Vagina (tissue), 2 donors: ENCODE data around the gene PDE3B. TPM values are rescaled to one million over a fixed set of nuclear protein-coding genes. Genes with fewer than 3 reads are reported as not detected.

Source experiments
- DNase-seq, 2 donors: peaks; one replicate each; pipeline ENCODE4 v3.0.0-alpha.2; 2017; ENCODE audit errors: extremely low spot score in 2 of 2
- H3K27ac ChIP-seq: fragments of 200-600 bp; sonication (generic); one replicate; pipeline ENCODE4 v1.5.1; 2019
- H3K27me3 ChIP-seq: fragments of 200-600 bp; sonication (generic); one replicate; pipeline ENCODE4 v1.5.1; 2019
- H3K36me3 ChIP-seq, 2 donors: fragments of 200-600 bp; sonication (generic); one replicate each; pipeline ENCODE4 v1.5.1; 2017 to 2019
- H3K4me1 ChIP-seq: fragments of 200-600 bp; sonication (generic); one replicate; pipeline ENCODE4 v1.5.1; 2019
- H3K4me3 ChIP-seq, 2 donors: fragments of 200-600 bp; sonication (generic); 1 replicate in 1 of 2; 2 replicates in 1 of 2; pipeline ENCODE4 v1.5.1; 2016 to 2019
- H3K9me3 ChIP-seq: fragments of 200-600 bp; sonication (generic); one replicate; pipeline ENCODE4 v1.5.1; 2019
- CTCF ChIP-seq, 3 experiments: fragments of 450-650 bp in 2 of 3; fragments of 200-600 bp in 1 of 3; sonication (generic) in 1 of 3; IDR thresholded peaks; one replicate each; pipeline ENCODE4 v1.5.1; 2017 to 2019; ENCODE audit warnings: antibody characterized with exemption in 3 of 3, mild to moderate bottlenecking in 2 of 3, moderate library complexity in 2 of 3
- POLR2A ChIP-seq, 2 donors: fragments of 450-650 bp; IDR thresholded peaks; one replicate each; pipeline ENCODE4 v1.6.1; 2017; ENCODE audit warnings: antibody characterized with exemption in 2 of 2, mild to moderate bottlenecking in 2 of 2, moderate library complexity in 2 of 2
- POLR2AphosphoS5 ChIP-seq, 2 donors: sonication (generic); formaldehyde crosslinking; IDR thresholded peaks; one replicate each; pipeline ENCODE4 v1.9.0; 2017; ENCODE audit warnings: antibody characterized with exemption in 2 of 2, mild to moderate bottlenecking in 2 of 2, low read depth in 1 of 2; ENCODE audit not compliant: insufficient read depth in 1 of 2
- intact Hi-C: fragments of 100-400 bp; cut with DNase I; formaldehyde crosslinking; loops from one replicate; pipeline ENCODE4 v1.15.1; 2023
- total RNA-seq: library from RNA; depleted of rRNA; stranded (reverse); fragments of >200 nt; gene quantifications from one replicate; pipeline ENCODE4 v1.2.3, GENCODE V29; 2016

The PDE3B gene
- total RNA-seq, 1 donor from 2014 or later, result 10.1 TPM

DNA sequence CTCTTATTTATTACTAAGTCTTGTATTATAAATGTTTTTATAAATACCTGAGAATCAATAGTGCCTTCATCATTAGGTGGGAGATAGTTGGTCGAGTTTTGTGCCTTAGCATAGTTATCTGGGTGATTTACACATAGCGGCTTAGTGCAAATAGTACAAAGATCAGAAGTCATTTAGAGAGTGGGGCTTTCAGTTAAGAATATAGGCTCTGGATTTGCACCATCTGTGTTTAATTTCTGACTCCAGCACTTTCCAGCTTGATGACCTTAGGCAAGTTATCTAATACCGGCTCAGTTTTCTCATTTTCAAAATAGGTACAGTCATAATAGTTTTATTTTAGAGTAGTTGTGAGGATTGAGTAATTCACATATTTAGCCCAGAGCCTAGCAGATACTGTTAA is 26.4 kb downstream of the PDE3B start:
- H3K9me3 ChIP-seq, result no peaks in the 10 kb centered on the region
- no peaks in the 10 kb centered on the region for H3K27me3 ChIP-seq
- H3K4me1 ChIP-seq, result no peaks in the 10 kb centered on the region
- intact Hi-C loops, result no loop called here
- TF ChIP-seq POLR2A (IDR thresholded peaks at IDR 0.05), result no peak
- no peak for TF ChIP-seq POLR2AphosphoS5 (IDR thresholded peaks at IDR 0.05; ENCODE audit: insufficient read depth in 1 of 2, low read depth in 1 of 2)
- TF ChIP-seq CTCF (IDR thresholded peaks at IDR 0.05), result no peak
- H3K36me3 ChIP-seq, result no peaks in the 10 kb centered on the region
- H3K4me3 ChIP-seq, result no peak overlapping the region
- DNase-seq, result no peak
- no peak overlapping the region for H3K27ac ChIP-seq

DNA sequence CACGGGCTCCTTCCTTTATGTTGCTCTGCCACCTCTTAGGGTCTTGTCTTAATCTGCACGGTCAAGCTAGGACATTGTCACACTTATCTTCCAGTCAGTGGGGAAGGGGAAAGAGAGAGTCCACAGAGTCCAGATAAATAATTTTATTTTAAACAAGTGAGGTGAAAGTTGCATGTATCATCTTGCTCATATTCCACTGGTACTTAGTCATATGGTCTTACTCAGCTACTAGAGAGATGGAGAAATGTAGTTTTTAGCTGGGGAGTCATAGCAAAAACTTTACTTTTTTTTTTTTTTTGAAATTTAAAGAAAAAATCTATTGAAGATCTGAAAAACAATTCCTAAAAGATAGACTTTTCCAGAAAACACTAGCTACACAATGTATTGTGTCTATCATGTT is 29.0 kb downstream of the PDE3B start:
- Histone ChIP-seq H3K36me3 (no peaks in the 10 kb centered on the region), H3K9me3 (no peaks in the 10 kb centered on the region), H3K27ac (no peak overlapping the region), H3K4me1 (no peaks in the 10 kb centered on the region), H3K4me3 (no peak overlapping the region), H3K27me3 (no peaks in the 10 kb centered on the region)
- TF ChIP-seq CTCF (IDR thresholded peaks at IDR 0.05) (no peak), POLR2AphosphoS5 (IDR thresholded peaks at IDR 0.05; ENCODE audit: insufficient read depth in 1 of 2, low read depth in 1 of 2) (no peak), POLR2A (IDR thresholded peaks at IDR 0.05) (no peak)
- no peak for DNase-seq
- intact Hi-C loops, result no loop called here

DNA sequence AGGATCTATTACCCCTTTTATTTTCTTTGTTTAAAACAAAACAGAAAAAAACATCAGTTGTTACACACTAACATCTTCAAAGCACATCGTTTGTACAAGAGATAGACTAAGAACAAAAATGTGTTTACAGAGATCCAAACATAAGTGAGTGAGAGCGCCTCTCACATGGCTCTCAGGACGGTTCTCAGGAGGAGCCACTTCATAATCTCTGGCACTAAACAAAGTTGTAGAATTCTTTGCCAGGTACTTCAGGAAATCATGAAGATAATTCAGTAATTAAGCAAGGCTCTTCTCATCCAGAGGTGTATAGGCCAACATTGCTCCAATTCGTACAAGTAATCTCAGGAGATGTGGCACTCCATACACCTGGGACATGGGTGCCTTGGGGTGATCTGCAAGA is 29.8 kb downstream of the PDE3B start:
- DNase-seq, result no peak
- no peak overlapping the region for H3K27ac ChIP-seq
- intact Hi-C loops, result no loop called here

DNA sequence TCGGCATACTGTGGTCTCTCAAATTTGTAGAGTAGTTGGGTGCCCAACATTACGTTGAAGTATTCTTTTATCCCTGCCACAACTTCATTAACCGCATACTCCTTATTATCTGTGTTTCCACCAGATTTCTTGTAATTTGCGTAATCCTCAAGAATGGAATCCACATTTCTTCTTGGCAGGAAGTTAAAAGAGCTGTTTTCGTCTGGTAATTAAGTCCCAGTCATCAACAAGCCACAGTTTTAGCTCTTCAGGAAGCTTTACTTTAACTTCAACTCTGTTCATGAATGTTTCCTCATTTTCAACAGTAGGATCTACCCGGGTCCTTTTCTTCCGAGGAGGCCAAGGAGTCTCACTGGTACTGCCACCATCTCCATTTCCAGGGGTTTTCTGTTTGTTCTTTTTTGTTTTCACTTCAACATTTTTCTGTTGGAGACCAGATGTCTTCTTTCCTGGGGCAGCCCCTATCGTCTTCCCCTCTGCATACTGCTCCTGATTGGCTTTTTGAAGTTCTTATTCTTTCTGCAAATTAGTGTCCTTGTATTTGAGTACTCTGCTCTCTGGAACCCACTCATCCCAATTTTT is 30.3 kb downstream of the PDE3B start:
- Histone ChIP-seq H3K36me3 (no peaks in the 10 kb centered on the region), H3K4me1 (no peaks in the 10 kb centered on the region), H3K27me3 (no peaks in the 10 kb centered on the region), H3K27ac (no peak overlapping the region), H3K4me3 (no peak overlapping the region), H3K9me3 (no peaks in the 10 kb centered on the region)
- DNase-seq, result no peak
- intact Hi-C loops, result no loop called here
- no peak for TF ChIP-seq CTCF (IDR thresholded peaks at IDR 0.05)
- no peak for TF ChIP-seq POLR2A (IDR thresholded peaks at IDR 0.05)
- TF ChIP-seq POLR2AphosphoS5 (IDR thresholded peaks at IDR 0.05; ENCODE audit: insufficient read depth in 1 of 2, low read depth in 1 of 2), result no peak

More for the DNA sequence above, 29.8 kb downstream of the PDE3B start:
- H3K36me3 ChIP-seq, result no peaks in the 10 kb centered on the region
- no peaks in the 10 kb centered on the region for H3K27me3 ChIP-seq
- TF ChIP-seq POLR2A (IDR thresholded peaks at IDR 0.05), result no peak
- no peak for TF ChIP-seq POLR2AphosphoS5 (IDR thresholded peaks at IDR 0.05; ENCODE audit: insufficient read depth in 1 of 2, low read depth in 1 of 2)
- TF ChIP-seq CTCF (IDR thresholded peaks at IDR 0.05), result no peak
- H3K9me3 ChIP-seq, result no peaks in the 10 kb centered on the region
- no peak overlapping the region for H3K4me3 ChIP-seq
- H3K4me1 ChIP-seq, result no peaks in the 10 kb centered on the region

- Histone ChIP-seq H3K4me3 (no peak overlapping the region), H3K27me3 (no peaks in the 10 kb centered on the region), H3K4me1 (no peaks in the 10 kb centered on the region), H3K36me3 (no peaks in the 10 kb centered on the region), H3K9me3 (no peaks in the 10 kb centered on the region), H3K27ac (no peak overlapping the region)
- TF ChIP-seq CTCF (IDR thresholded peaks at IDR 0.05) (no peak), POLR2AphosphoS5 (IDR thresholded peaks at IDR 0.05; ENCODE audit: insufficient read depth in 1 of 2, low read depth in 1 of 2) (no peak), POLR2A (IDR thresholded peaks at IDR 0.05) (no peak)
- no peak for DNase-seq
- intact Hi-C loops, result no loop called here
Measured at GRCh38 chr11:14676068-14676467, 32.5 kb downstream of the PDE3B start.
